Stimulated activated effector memory CD8-positive, alpha-beta T cell treated with anti-CD3 and anti-CD28 coated beads, Interleukin-12 subunit alpha, Interleukin-12 subunit beta, amount 100 ng/mL, for 72 hours (primary cell): ENCODE results near the gene MAX.
A peak's percentile ranks its signal among the peaks of the same experiment; 100 is the strongest.

Source experiments
- ATAC-seq: fragments of 150-1000 bp; cut with Tn5 transposase; 2 replicates; pipeline ENCODE4 v1.10.0; 2021
- DNase-seq, 2 donors: peaks; one replicate each; pipeline ENCODE4 v3.0.0; 2021 to 2022; ENCODE audit warnings: low spot score in 2 of 2
- H3K27ac Mint-ChIP-seq: one replicate; pipeline ENCODE4 v1.8.0; 2022; ENCODE audit warnings: mild to moderate bottlenecking, mixed read lengths
- H3K36me3 Mint-ChIP-seq: one replicate; pipeline ENCODE4 v1.8.0; 2022; ENCODE audit warnings: mild to moderate bottlenecking, mixed read lengths
- H3K4me1 Mint-ChIP-seq: one replicate; pipeline ENCODE4 v1.8.0; 2022; ENCODE audit warnings: mixed read lengths
- H3K4me3 Mint-ChIP-seq: one replicate; pipeline ENCODE4 v1.8.0; 2022; ENCODE audit warnings: mild to moderate bottlenecking, mixed read lengths
- H3K9me3 Mint-ChIP-seq: one replicate; pipeline ENCODE4 v1.8.0; 2022; ENCODE audit warnings: mixed read lengths

The MAX gene

DNA sequence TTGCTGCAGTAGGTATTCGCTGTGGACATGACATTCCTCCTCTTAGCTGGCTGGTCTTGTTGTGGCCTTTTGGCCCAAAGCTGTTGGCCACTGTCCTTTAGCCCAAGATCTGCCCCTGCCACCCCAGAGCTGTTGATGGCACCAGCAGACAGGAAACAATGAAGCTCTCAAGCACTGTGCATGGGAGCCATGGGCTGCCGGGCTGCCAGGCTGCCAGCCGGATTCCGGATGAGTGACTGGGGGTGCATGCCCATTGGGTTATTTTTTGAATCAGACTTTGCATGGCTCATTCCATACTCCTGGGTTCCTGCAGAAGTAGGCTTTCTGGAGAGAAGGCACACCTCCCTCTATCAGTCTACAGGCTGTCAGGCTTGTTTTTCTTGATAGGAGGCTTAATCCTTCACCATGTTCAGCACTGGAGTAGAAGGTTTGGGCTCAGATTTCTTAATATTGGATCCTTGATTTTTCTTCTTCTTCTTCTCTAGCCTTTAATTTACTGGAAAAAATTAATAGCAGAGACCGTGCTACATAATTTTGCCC is 32.4 kb downstream of the MAX start:
- Mint-ChIP-seq H3K27ac (no peak overlapping the region), H3K9me3 (no peaks in the 10 kb centered on the region), H3K36me3 (peaks cover 50% of the 10 kb centered on the region), H3K4me3 (no peak overlapping the region), H3K4me1 (peaks cover 12% of the 10 kb centered on the region)
- DNase-seq (no peak), ATAC-seq (no peak)

DNA sequence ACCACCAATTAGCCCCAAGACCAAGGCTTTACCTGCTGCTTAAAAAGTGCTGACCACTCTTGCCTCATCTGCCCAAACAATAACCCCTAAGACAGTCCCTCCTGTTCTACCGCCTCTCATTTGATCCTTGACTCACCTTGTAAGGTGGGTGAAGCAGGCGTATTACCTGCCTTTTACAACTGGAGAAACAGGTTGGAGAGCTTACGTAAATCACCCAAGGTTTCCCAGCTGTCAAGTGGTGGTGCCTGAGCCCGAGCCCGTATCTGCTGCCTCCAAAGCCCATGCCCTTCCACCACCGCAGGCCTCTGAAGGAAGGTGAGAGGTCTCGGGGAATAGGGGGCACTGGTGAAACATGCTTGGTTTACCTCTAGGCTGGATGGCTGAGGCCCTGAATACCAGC is 36.6 kb downstream of the MAX start:
- H3K36me3 Mint-ChIP-seq = peaks cover 55% of the 10 kb centered on the region
- H3K4me1 Mint-ChIP-seq = peaks cover 7% of the 10 kb centered on the region
- ATAC-seq (no peak), DNase-seq (no peak)
- H3K4me3 Mint-ChIP-seq = no peak overlapping the region
- no peaks in the 10 kb centered on the region for H3K9me3 Mint-ChIP-seq
- no peak overlapping the region for H3K27ac Mint-ChIP-seq

DNA sequence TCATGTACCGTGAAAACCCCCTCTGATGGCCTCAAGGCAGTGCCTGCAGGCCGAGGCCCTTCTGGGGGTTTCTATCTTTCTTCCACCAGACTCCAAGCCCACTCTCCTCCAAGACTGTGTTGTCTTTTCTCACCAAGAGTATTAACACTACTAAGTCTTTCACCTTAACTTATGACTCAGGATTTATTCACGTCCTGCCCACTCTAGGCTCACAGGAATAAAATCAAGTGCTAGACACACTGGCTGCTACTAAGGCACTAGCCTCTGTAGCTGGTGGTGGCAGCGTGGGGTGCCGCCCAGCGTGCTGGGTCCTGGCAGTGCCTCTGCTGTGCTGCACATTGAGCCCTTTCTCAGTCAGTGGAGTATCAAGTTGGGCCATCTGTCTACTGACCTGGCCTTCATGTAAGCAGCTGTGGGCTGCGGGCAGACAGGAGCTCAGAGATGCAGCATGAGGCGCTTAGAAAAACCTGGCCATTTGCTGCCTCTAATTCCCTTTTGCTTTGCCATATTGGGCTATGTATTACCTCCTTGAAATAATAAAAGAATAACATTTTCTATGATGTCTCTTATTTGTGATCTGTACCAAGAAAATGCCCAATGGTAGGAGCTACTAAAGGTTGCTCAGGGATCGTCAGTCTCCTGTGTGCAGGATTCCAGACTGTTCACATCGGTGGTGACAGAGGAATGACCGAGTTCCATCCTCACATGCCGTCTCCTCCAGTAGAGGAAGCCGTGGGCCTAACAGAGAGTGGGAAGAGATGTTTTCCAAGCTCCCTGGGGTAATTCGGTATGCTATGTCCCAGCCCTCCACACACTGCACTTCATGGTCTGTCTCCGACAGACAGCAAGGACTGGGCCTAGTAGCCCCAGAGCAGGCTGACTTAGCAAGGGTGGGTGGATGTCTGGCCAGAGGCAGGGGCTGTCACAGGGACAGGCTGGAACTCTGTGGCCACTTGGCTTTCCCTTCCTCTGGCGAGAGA is 39.9 kb downstream of the MAX start:
- peaks cover 80% of the 10 kb centered on the region for H3K36me3 Mint-ChIP-seq
- H3K4me3 Mint-ChIP-seq = no peak overlapping the region
- peaks cover 7% of the 10 kb centered on the region for H3K4me1 Mint-ChIP-seq
- no peaks in the 10 kb centered on the region for H3K9me3 Mint-ChIP-seq
- peak overlapping the region; percentile 32 for H3K27ac Mint-ChIP-seq
- DNase-seq (no peak), ATAC-seq (no peak)

DNA sequence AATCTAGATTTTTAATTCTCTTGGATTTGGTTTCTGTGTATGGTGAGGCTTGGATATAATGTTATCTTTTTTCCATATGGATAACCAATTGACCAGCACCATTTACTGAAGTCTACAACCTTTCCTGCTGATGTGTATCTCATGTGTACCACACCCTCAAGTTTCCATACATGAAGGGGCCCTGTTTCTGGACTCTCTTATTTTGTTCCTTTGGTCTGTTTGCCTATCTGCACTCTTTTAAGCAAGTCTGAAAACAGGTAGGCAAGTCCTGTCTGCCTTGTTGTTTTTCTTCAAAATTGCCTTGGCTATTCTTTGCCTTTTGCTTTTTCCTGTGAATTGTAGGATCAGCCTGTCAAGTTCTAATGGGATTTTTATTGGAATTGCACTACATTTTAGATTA is 44.6 kb downstream of the MAX start:
- DNase-seq = no peak
- Mint-ChIP-seq H3K4me1 (peaks cover 10% of the 10 kb centered on the region), H3K36me3 (peaks cover 79% of the 10 kb centered on the region), H3K4me3 (no peak overlapping the region), H3K27ac (peak overlapping the region; percentile 35), H3K9me3 (no peaks in the 10 kb centered on the region)
- no peak for ATAC-seq

DNA sequence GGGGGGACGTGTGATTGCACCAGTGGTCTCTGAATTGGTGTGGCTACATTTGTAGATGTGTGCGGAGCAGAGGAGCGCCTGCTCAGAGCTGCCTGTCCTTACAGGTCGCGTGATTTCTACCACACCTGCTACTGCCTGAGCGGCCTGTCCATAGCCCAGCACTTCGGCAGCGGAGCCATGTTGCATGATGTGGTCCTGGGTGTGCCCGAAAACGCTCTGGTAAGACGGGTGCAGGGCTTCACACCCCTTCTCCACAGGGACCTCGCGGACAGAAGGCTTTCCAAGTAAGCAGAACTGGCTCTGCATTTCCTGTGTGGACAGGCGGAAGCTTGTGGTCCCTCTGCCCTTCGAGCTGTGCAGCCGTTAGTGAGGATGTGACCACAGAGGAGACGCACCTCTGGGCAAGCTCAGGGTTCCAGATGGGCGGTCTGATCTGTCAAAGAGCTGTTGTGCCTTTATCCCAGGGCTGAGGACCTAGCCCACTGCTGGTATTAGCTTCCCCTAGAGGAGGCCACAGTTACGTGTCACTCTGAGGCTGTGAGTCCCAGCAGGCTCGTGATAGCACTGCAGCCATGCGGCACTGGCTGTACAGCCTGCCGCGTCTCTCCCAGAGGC is 47.7 kb downstream of the MAX start:
- Mint-ChIP-seq H3K4me3 (no peak overlapping the region), H3K9me3 (no peaks in the 10 kb centered on the region), H3K36me3 (peaks cover 63% of the 10 kb centered on the region), H3K27ac (peak overlapping the region; percentile 27), H3K4me1 (peaks cover 4% of the 10 kb centered on the region)
- DNase-seq (no peak), ATAC-seq (no peak)

DNA sequence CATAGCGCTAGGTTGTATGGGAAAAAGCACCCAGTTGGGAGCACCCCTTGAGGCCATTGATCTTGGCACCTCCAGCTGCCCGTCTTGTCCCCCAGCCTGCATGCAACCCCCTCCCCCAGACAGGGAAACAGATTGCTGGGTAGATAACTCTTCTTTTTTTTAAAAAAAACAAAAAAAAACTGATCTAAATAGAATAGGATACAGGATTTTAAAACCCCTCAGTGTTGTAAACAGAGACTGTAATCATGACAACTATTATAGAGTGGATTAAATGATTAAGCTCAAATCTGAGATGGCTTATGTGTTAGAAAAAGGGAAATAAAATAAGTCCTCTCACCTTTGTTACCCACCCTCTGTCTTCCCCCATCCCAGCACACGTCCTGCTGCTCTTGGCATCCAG is 48.9 kb downstream of the MAX start:
- Mint-ChIP-seq H3K4me3 (no peak overlapping the region), H3K27ac (no peak overlapping the region), H3K36me3 (peaks cover 52% of the 10 kb centered on the region), H3K4me1 (peaks cover 4% of the 10 kb centered on the region), H3K9me3 (no peaks in the 10 kb centered on the region)
- no peak for ATAC-seq
- no peak for DNase-seq

DNA sequence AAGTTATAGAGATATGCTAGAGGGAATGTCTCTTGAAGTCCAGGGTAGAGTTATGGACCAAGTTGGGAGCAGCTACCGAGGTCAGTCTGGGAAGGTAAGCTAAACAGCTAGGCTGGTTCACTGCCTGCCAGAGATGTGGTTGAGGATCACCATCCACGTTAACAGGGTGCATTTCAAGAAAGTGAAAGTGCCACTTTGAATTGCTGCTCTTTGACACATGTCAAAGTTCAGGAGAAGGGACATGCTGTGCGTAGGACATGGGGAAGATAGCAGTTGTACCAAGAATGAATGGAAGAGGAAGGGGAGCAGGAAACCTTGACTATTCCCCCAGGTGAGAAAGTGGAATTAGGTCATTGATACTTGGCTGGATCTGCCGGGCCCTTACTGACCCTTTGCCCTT is 49.5 kb downstream of the MAX start:
- Mint-ChIP-seq H3K27ac (peak overlapping the region; percentile 37), H3K4me1 (peaks cover 6% of the 10 kb centered on the region), H3K4me3 (no peak overlapping the region), H3K36me3 (peaks cover 48% of the 10 kb centered on the region), H3K9me3 (no peaks in the 10 kb centered on the region)
- ATAC-seq = no peak
- DNase-seq = no peak

DNA sequence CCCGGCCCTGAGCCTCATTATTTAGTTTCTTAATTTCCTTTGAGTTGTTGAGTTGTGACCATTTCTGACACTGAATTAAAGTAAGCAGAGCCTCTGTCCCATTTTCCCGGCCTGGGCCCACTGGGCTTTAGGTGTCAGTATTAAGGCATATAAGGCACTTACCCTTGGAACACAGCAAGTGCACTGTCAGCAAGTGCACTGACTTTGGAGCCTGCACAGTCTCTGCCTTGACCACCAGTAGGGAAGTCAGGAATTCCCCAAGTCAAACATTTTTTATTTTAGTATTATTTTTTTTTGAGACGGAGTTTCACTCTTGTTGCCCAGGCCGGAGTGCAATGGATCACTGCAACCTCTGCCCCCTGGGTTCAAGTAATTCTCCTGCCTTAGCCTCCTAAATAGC is 56.6 kb downstream of the MAX start:
- peaks cover 9% of the 10 kb centered on the region for H3K4me1 Mint-ChIP-seq
- DNase-seq = no peak
- H3K4me3 Mint-ChIP-seq = no peak overlapping the region
- ATAC-seq = no peak
- no peaks in the 10 kb centered on the region for H3K9me3 Mint-ChIP-seq
- no peak overlapping the region for H3K27ac Mint-ChIP-seq
- peaks cover 58% of the 10 kb centered on the region for H3K36me3 Mint-ChIP-seq

DNA sequence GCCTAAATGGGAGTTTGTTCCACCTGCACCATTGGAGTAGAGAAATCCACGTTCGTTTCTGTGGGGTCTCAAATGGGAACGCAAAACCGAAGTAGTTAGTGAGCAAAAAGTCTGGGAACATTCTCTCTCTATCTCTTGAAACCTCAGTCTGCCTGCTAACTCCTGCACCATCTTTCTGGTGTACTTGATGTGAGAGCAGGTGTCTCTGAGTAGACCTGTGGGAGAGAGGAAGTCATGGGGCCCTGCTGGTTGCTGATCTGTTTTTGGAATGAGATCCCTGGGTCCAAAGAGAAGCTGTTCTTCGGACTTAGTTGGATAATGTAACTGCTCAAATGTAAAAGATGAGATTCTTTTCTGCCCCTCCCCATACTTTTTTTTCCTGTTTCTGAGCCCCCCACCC is 57.3 kb downstream of the MAX start:
- DNase-seq = no peak
- no peak overlapping the region for H3K4me3 Mint-ChIP-seq
- no peak for ATAC-seq
- H3K9me3 Mint-ChIP-seq = no peaks in the 10 kb centered on the region
- peaks cover 58% of the 10 kb centered on the region for H3K36me3 Mint-ChIP-seq
- no peak overlapping the region for H3K27ac Mint-ChIP-seq
- H3K4me1 Mint-ChIP-seq = peaks cover 9% of the 10 kb centered on the region

DNA sequence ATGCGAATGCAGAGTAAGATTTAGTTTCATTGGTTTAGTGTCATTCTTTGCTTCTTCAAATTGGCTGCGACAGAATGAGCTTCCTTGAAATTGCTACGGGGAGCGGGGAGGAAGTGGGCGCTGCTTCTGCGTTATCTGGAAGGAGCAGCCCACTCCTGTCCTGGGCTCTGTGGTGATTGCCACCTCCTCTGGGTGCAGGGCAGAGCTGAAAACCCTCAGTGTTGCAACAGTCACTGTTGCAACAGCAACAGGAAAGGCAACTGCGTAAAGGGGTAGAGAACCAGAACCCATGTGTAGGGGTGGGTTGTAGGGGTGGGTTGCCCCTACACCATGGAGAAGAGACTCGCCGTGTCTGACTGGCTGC is 57.7 kb downstream of the MAX start:
- peaks cover 58% of the 10 kb centered on the region for H3K36me3 Mint-ChIP-seq

DNA sequence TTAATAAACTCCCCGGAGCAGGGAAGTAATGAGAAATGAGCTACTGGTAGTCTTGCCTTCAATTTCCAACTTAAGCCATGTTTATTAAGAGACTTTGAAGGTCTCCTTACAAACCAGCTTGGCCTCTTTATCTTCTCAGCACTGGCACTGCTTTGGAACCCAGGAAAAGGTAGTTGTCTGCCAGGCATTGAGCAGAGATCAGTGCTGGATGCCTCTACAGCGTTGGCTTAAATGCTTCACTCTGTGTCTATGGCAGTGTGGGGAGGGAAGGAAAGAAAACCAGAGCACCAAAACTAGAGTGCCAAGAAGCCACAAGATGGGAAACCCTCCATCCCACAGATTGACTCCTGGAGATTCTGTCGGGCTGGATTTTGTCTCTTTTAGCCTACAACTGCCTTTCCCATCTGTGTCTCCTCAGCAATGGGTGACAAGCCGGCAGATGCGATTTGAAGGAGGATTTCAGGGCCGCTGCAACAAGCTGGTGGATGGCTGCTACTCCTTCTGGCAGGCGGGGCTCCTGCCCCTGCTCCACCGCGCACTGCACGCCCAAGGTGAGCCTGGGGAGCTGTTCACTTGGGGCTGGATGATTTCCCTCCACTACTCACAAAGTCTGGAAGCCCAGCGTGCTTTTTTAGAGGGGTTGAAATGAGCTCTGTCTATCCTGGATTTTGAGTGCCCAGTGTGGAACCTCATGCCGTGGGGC is 58.3 kb downstream of the MAX start:
- Mint-ChIP-seq H3K4me3 (no peak overlapping the region), H3K9me3 (no peaks in the 10 kb centered on the region), H3K36me3 (peaks cover 58% of the 10 kb centered on the region), H3K27ac (no peak overlapping the region), H3K4me1 (peaks cover 9% of the 10 kb centered on the region)
- DNase-seq = no peak
- no peak for ATAC-seq

More for the DNA sequence above, 57.7 kb downstream of the MAX start:
- no peak for DNase-seq
- Mint-ChIP-seq H3K4me1 (peaks cover 9% of the 10 kb centered on the region), H3K27ac (no peak overlapping the region), H3K4me3 (no peak overlapping the region), H3K9me3 (no peaks in the 10 kb centered on the region)
- ATAC-seq = no peak

DNA sequence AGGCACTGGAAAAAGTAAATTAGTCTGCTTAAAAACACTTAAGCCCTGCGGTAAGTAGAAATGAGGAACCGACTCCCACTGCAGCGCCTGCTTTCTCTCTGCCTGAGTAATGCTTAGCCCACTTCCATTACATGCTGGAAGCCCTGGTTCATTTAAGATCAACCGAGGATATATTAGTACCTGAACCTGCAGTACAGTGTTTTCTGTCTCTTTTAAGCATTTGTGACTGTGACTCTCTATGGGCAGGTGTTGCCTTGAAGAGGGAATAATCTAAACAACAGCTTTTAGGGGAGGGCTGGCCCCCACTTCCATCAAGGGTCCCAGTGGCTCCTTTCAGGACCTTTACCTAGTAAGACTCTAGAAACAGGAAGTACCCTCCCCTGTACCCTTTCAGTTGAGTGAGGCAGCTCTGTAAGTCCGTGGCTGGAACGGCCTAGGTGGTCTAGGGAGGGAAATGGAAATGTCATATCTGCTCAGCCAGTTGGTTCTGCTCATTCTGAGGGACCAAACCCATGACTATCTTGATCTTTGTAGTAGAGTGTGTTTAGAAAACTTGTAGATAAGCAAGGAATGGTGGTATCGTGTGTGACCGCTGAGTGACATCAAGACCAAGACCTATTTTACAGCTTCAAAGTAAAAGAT is 59.5 kb downstream of the MAX start:
- peaks cover 8% of the 10 kb centered on the region for H3K4me1 Mint-ChIP-seq
- H3K27ac Mint-ChIP-seq = peak overlapping the region; percentile 29
- DNase-seq = no peak
- H3K36me3 Mint-ChIP-seq = peaks cover 62% of the 10 kb centered on the region
- no peaks in the 10 kb centered on the region for H3K9me3 Mint-ChIP-seq
- ATAC-seq = no peak
- no peak overlapping the region for H3K4me3 Mint-ChIP-seq

DNA sequence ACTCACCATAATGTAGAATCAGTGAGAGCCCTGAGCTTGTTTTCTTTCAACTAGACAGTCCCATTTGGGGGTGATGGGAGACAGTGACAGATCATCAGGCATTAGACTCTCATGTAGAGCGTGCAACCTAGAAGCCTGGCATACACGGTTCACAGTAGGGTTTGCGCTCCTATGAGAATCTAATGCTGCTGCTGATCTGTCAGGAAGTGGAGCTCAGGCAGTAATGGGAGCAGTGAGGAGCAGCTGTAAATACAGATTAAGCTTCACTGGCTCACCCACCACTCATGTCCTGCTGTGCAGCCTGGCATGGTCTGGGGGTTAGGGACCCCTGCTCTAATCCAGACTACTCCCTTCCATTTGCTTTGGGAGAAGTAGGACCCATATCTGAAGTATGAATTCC is 60.0 kb downstream of the MAX start:
- Mint-ChIP-seq H3K4me3 (no peak overlapping the region), H3K36me3 (peaks cover 62% of the 10 kb centered on the region), H3K27ac (no peak overlapping the region), H3K4me1 (peaks cover 2% of the 10 kb centered on the region), H3K9me3 (no peaks in the 10 kb centered on the region)
- no peak for DNase-seq
- ATAC-seq = no peak

DNA sequence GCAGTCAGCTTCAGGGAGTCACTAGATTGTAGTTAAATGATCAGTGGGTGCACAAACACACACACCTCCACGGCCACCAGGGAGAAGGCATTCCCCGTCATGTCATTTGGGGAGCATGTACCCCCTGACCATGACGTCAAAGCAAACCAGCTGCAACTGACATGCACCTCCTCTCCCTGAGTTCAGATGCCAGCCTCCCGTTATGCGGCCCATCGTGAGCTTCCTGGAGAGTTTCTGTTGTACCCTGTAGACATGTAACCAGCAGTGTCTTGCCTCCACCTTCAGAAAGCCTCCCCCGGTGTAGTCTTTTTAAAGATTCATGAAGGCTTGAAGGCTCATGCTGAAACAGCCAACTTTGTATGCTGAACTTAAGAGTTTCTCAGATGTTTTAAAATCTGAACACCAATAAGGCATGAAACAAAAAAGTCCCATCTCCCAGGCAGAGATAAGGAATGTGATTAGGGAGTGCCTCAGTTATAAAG is 60.8 kb downstream of the MAX start:
- no peaks in the 10 kb centered on the region for H3K9me3 Mint-ChIP-seq
- no peak overlapping the region for H3K4me3 Mint-ChIP-seq
- H3K4me1 Mint-ChIP-seq = no peaks in the 10 kb centered on the region
- peaks cover 63% of the 10 kb centered on the region for H3K36me3 Mint-ChIP-seq
- ATAC-seq (no peak), DNase-seq (no peak)
- H3K27ac Mint-ChIP-seq = no peak overlapping the region
